ENCODE results near the gene ABHD13.

DNA sequence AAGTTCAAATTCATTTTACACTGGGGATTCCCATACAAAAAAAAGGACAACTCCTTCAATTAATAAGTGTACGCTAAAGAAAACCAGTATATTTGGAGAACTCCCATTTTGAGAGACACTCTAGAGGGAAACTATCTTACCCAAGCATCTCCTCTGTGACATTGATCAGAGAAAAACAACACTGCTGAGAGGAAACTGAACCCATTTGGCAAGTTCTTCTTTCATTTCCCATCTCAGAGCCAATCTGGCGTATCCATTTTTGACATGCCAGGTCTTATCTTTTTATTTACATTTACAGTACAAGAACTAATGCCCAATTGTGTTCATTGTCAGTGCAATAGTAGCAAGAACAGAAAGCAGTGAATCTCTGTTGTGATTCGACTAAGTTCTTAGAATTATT, 33.0 kb upstream of the ABHD13 start:
- TF ChIP-seq POLR2A (IDR thresholded peaks at IDR 0.05) (no peak), POLR2AphosphoS5 (IDR thresholded peaks at IDR 0.05) (no peak)
- TF ChIP-seq, protein P1, sequence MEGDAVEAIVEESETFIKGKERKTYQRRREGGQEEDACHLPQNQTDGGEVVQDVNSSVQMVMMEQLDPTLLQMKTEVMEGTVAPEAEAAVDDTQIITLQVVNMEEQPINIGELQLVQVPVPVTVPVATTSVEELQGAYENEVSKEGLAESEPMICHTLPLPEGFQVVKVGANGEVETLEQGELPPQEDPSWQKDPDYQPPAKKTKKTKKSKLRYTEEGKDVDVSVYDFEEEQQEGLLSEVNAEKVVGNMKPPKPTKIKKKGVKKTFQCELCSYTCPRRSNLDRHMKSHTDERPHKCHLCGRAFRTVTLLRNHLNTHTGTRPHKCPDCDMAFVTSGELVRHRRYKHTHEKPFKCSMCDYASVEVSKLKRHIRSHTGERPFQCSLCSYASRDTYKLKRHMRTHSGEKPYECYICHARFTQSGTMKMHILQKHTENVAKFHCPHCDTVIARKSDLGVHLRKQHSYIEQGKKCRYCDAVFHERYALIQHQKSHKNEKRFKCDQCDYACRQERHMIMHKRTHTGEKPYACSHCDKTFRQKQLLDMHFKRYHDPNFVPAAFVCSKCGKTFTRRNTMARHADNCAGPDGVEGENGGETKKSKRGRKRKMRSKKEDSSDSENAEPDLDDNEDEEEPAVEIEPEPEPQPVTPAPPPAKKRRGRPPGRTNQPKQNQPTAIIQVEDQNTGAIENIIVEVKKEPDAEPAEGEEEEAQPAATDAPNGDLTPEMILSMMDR (IDR thresholded peaks at IDR 0.05): no peak

All from gastroesophageal sphincter (tissue), 3 donors.